Type B pancreatic cell (in vitro differentiated cells): ENCODE data around the gene MMRN2. TPM values are rescaled to one million over a fixed set of nuclear protein-coding genes. Genes with fewer than 3 reads are reported as not detected.
A peak's percentile ranks its signal among the peaks of the same experiment; 100 is the strongest.

ENCODE experiments used
- DNase-seq: peaks from one replicate; pipeline ENCODE4 v3.0.0; 2021; ENCODE audit warnings: mixed read lengths; ENCODE audit not compliant: unreplicated experiment; ENCODE audit errors: extremely low spot score
- H3K27ac Mint-ChIP-seq: 2 replicates; pipeline ENCODE4 v1.8.0; 2021; ENCODE audit warnings: mild to moderate bottlenecking, mixed read lengths
- H3K27me3 Mint-ChIP-seq: 2 replicates; pipeline ENCODE4 v1.8.0; 2021; ENCODE audit warnings: mixed read lengths
- H3K36me3 Mint-ChIP-seq: 2 replicates; pipeline ENCODE4 v1.8.0; 2021; ENCODE audit warnings: mixed read lengths
- H3K4me1 Mint-ChIP-seq: one replicate; pipeline ENCODE4 v1.8.0; 2021; ENCODE audit warnings: mixed read lengths; ENCODE audit not compliant: unreplicated experiment
- H3K4me3 Mint-ChIP-seq: 2 replicates; pipeline ENCODE4 v1.8.0; 2021; ENCODE audit warnings: mild to moderate bottlenecking, mixed read lengths
- H3K9me3 Mint-ChIP-seq: 2 replicates; pipeline ENCODE4 v1.8.0; 2021; ENCODE audit warnings: mixed read lengths
- CTCF ChIP-seq: fragments of 200-600 bp; sonication (generic); conservative IDR thresholded peaks from 2 replicates; pipeline ENCODE4 v1.5.0; 2021; ENCODE audit warnings: antibody characterized with exemption, mild to moderate bottlenecking
- total RNA-seq: library from RNA; stranded (reverse); gene quantifications from 2 replicates; pipeline ENCODE4 v1.2.1, GENCODE V29; 2021; ENCODE audit warnings: low replicate concordance

MMRN2 gene
- total RNA-seq, 1 donor from 2014 or later: 5.5 TPM

GRCh38 chr10:86899670-86900276 lies 57.6 kb downstream of the MMRN2 start:
- Mint-ChIP-seq H3K9me3 (no peaks in the 10 kb centered on the region), H3K36me3 (peaks cover 27% of the 10 kb centered on the region), H3K4me3 (no peak overlapping the region), H3K4me1 (peaks cover 12% of the 10 kb centered on the region), H3K27me3 (no peaks in the 10 kb centered on the region), H3K27ac (peak overlapping the region; percentile 20)
- no peak for DNase-seq
- peak; percentile 87 for TF ChIP-seq CTCF

GRCh38 chr10:86899132-86899531 lies 58.3 kb downstream of the MMRN2 start:
- Mint-ChIP-seq H3K36me3 (peaks cover 23% of the 10 kb centered on the region), H3K4me1 (peaks cover 12% of the 10 kb centered on the region), H3K27me3 (no peaks in the 10 kb centered on the region), H3K4me3 (no peak overlapping the region), H3K9me3 (no peaks in the 10 kb centered on the region), H3K27ac (peak overlapping the region; percentile 20)
- TF ChIP-seq CTCF: no peak
- no peak for DNase-seq

GRCh38 chr10:86898511-86898910 lies 58.9 kb downstream of the MMRN2 start:
- Mint-ChIP-seq H3K36me3 (peaks cover 26% of the 10 kb centered on the region), H3K27me3 (no peaks in the 10 kb centered on the region), H3K4me3 (no peak overlapping the region), H3K4me1 (peaks cover 12% of the 10 kb centered on the region), H3K27ac (no peak overlapping the region), H3K9me3 (no peaks in the 10 kb centered on the region)
- no peak for TF ChIP-seq CTCF
- no peak for DNase-seq

- Mint-ChIP-seq H3K4me1 (peaks cover 11% of the 10 kb centered on the region), H3K27ac (no peak overlapping the region), H3K36me3 (peaks cover 36% of the 10 kb centered on the region), H3K4me3 (no peak overlapping the region), H3K27me3 (no peaks in the 10 kb centered on the region), H3K9me3 (no peaks in the 10 kb centered on the region)
- no peak for DNase-seq
- TF ChIP-seq CTCF: no peak
Observed at GRCh38 chr10:86889997-86890396, 67.4 kb downstream of the MMRN2 start.

GRCh38 chr10:86888585-86889381 lies 68.6 kb downstream of the MMRN2 start:
- H3K4me3 Mint-ChIP-seq: no peak overlapping the region
- DNase-seq: no peak
- peaks cover 11% of the 10 kb centered on the region for H3K4me1 Mint-ChIP-seq
- H3K27ac Mint-ChIP-seq: peak overlapping the region; percentile 21
- peaks cover 28% of the 10 kb centered on the region for H3K36me3 Mint-ChIP-seq
- H3K9me3 Mint-ChIP-seq: no peaks in the 10 kb centered on the region
- no peak for TF ChIP-seq CTCF
- no peaks in the 10 kb centered on the region for H3K27me3 Mint-ChIP-seq

Other genes with a start within 250 kb of the MMRN2 start
- 63.3 and 84.7 TPM in 2 replicates for gene BMPR1A, start 201.0 kb downstream of the MMRN2 start, total RNA-seq
- 60.4 and 77.6 TPM in 2 replicates for gene SNCG, start 984 bp upstream of the MMRN2 start, total RNA-seq
- 1.5 TPM in 1 of 2 replicates, not detected in the other for gene ADIRF, start 10.9 kb upstream of the MMRN2 start, total RNA-seq
- not detected in 2 replicates for gene FAM25A, start 62.7 kb upstream of the MMRN2 start, total RNA-seq
- gene GLUD1, start 137.2 kb upstream of the MMRN2 start, total RNA-seq: 123 and 144 TPM in 2 replicates
- gene SHLD2, start 137.6 kb upstream of the MMRN2 start, total RNA-seq: 20.3 and 24.9 TPM in 2 replicates